GM12875 (cell line): ENCODE measurements around the gene TLE3.
"Not testable (repeated sequence)": the region's sequence is repeated elsewhere in the genome, so short reads cannot be mapped to it uniquely, and the experiment has no call there.

Source experiments
- H3K4me3 ChIP-seq: one replicate; pipeline ENCODE4 v1.5.1; 2011; ENCODE audit warnings: low read depth, low read length, control low read depth
- CTCF ChIP-seq: IDR thresholded peaks from 2 replicates; pipeline ENCODE4 v1.5.1; 2011; ENCODE audit warnings: low read depth, mild to moderate bottlenecking, control low read depth, inconsistent platforms, low read length, moderate library complexity, borderline replicate concordance; ENCODE audit not compliant: insufficient read depth

The TLE3 gene

GRCh38 chr15:70142072-70142321 lies 44.3 kb upstream of the TLE3 start:
- no peak for TF ChIP-seq CTCF
- no peak overlapping the region for H3K4me3 ChIP-seq

- no peak overlapping the region for H3K4me3 ChIP-seq
- TF ChIP-seq CTCF = no peak
Observed at GRCh38 chr15:70141376-70142071, 43.8 kb upstream of the TLE3 start.

GRCh38 chr15:70140543-70141375 lies 43.0 kb upstream of the TLE3 start:
- TF ChIP-seq CTCF = no peak
- H3K4me3 ChIP-seq = no peak overlapping the region

- no peak overlapping the region for H3K4me3 ChIP-seq
- TF ChIP-seq CTCF = no peak
Observed at GRCh38 chr15:70140025-70140542, 42.4 kb upstream of the TLE3 start.

GRCh38 chr15:70137967-70138366 lies 40.2 kb upstream of the TLE3 start:
- TF ChIP-seq CTCF = no peak

GRCh38 chr15:70137021-70137420 lies 39.3 kb upstream of the TLE3 start:
- H3K4me3 ChIP-seq = not testable (repeated sequence)

More at GRCh38 chr15:70137967-70138366, 40.2 kb upstream of the TLE3 start:
- no peak overlapping the region for H3K4me3 ChIP-seq

- no peak for TF ChIP-seq CTCF
Observed at GRCh38 chr15:70133781-70134421, 36.2 kb upstream of the TLE3 start.

More at GRCh38 chr15:70133781-70134421, 36.2 kb upstream of the TLE3 start:
- no peak overlapping the region for H3K4me3 ChIP-seq
